ENCODE measurements around the gene LHX4. TPM values are rescaled to one million over a fixed set of nuclear protein-coding genes. Genes with fewer than 3 reads are reported as not detected.

LHX4 gene
- total and polyA plus RNA-seq, 10 donors = 0.02 to 2.0 (median 0.03) TPM; not detected in 5

DNA sequence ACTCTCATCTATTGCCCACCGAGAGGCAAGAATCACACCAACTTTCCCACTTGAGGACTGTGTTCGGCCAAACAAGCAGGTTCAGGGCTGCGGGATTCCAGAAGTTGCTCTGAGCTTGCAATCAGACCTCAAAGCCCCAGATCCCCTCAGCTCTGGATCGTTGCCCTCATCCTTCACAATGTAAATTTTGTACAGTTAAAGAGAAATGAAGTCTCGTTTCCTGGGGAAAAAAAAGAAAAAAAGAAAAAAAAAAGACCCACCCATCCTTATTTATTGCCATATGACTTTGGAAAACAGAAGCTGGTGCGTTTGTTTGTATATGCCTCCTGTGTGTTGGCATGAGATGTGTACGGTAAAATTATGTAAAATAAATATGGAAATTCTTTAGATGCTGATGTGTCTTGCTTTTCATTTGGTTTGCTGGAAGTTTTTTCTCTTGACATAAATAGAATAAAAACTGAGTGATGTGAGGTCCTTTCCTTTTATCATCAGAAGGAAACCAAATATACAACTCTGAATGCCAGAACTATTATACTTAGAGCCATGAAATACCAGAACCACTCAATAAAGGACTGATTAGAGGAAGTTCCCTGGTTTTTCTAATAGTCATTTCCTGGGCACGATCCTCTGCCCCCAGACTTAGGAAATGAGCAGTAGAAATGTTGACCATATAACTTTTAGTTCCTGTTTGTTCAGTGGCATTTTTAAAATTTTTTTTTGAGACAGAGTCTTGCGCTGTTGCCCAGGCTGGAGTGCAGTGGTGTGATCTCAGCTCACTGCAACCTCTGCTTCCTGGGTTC, 48.7 kb downstream of the LHX4 start:
- Histone ChIP-seq H3K27me3 (replicated peaks in 1 of 7) (no peaks in the 10 kb centered on the region), H3K27ac (peak overlapping the region in 7 of 8 donors; percentile 36 to 89 (median 83)), H3K4me3 (peak overlapping the region in 1 of 8 donors; percentile 32), H3K4me1 (peaks cover 0 to 27% (median 9%) of the 10 kb centered on the region in 6 donors), H3K36me3 (peaks cover 0 to 65% (median 3%) of the 10 kb centered on the region in 6 donors), H3K9me3 (no peaks in the 10 kb centered on the region)
- intact Hi-C loops (cut with DNase I; ENCODE audit: low total_unique reads) = no loop called here
- no peak for DNase-seq
- TF ChIP-seq POLR2AphosphoS5 (IDR thresholded peaks at IDR 0.05) (no peak), POLR2A (IDR thresholded peaks at IDR 0.05) (no peak)
- TF ChIP-seq, protein P1, sequence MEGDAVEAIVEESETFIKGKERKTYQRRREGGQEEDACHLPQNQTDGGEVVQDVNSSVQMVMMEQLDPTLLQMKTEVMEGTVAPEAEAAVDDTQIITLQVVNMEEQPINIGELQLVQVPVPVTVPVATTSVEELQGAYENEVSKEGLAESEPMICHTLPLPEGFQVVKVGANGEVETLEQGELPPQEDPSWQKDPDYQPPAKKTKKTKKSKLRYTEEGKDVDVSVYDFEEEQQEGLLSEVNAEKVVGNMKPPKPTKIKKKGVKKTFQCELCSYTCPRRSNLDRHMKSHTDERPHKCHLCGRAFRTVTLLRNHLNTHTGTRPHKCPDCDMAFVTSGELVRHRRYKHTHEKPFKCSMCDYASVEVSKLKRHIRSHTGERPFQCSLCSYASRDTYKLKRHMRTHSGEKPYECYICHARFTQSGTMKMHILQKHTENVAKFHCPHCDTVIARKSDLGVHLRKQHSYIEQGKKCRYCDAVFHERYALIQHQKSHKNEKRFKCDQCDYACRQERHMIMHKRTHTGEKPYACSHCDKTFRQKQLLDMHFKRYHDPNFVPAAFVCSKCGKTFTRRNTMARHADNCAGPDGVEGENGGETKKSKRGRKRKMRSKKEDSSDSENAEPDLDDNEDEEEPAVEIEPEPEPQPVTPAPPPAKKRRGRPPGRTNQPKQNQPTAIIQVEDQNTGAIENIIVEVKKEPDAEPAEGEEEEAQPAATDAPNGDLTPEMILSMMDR (IDR thresholded peaks at IDR 0.05 in 8 of 11, conservative IDR thresholded peaks at IDR 0.05 in 3 of 11) = no peak
- 76 to 78% (median 77%) methylated on average over 9 of the region's 9 CpGs for WGBS, 5 donors

DNA sequence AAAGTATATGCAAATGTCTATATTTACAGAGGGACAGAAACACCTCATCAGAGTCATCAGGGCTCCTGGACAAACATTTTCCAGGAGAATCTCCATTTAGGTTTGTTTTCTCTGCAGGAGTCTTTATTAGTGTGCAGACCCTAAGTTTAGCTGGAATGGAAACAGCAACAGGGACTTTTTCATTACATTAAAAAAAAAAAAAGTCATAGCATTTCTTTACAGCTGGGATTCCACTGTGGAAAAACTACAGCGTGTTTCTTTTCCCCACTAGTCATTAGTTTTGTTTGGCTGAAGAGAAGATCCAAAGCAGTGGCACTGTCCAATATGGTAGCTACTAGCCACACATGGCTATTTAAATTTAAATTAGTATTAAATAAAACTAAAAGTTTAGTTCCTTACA, 49.6 kb downstream of the LHX4 start:
- TF ChIP-seq POLR2AphosphoS5 (IDR thresholded peaks at IDR 0.05) (no peak), POLR2A (IDR thresholded peaks at IDR 0.05) (no peak)
- TF ChIP-seq, protein P1 (IDR thresholded peaks at IDR 0.05 in 8 of 11, conservative IDR thresholded peaks at IDR 0.05 in 3 of 11) = no peak
- peaks cover 0 to 63% (median 5%) of the 10 kb centered on the region in 6 donors for H3K36me3 ChIP-seq
- intact Hi-C loops (cut with DNase I; ENCODE audit: low total_unique reads) = no loop called here
- 92 to 100% (median 95%) methylated on average over 1 of the region's 1 CpG for WGBS, 5 donors
- peak overlapping the region in 7 of 8 donors; percentile 36 to 89 (median 83) for H3K27ac ChIP-seq
- DNase-seq = no peak
- peaks cover 0 to 27% (median 9%) of the 10 kb centered on the region in 6 donors for H3K4me1 ChIP-seq
- H3K27me3 ChIP-seq (replicated peaks in 1 of 7) = no peaks in the 10 kb centered on the region
- H3K9me3 ChIP-seq = no peaks in the 10 kb centered on the region
- peak overlapping the region in 1 of 8 donors; percentile 32 for H3K4me3 ChIP-seq

DNA sequence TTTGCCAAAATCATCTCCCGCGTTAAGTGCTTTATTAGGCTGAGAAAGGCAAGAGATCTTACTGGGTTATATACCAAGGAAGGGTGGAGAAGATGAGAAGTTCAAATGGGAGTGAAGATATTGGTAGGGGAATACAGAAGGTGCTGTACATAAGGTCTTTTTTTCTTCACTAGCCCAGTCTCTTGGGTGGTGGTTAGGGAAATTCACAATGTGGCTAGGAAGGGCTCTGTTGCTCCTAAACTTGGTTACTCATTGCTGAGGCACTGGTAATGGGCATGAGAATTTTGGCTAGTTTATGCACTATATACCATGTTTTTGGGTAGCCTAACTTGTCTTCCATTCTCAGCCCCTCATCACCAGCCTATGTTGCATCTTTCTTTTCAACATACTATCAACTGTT, 50.6 kb downstream of the LHX4 start:
- intact Hi-C loops (cut with DNase I; ENCODE audit: low total_unique reads) = no loop called here
- no peak overlapping the region for H3K4me3 ChIP-seq
- H3K9me3 ChIP-seq = no peaks in the 10 kb centered on the region
- H3K36me3 ChIP-seq = peaks cover 0 to 63% (median 3%) of the 10 kb centered on the region in 6 donors
- no peak for TF ChIP-seq POLR2AphosphoS5 (IDR thresholded peaks at IDR 0.05)
- TF ChIP-seq, protein P1 (IDR thresholded peaks at IDR 0.05 in 8 of 11, conservative IDR thresholded peaks at IDR 0.05 in 3 of 11) = no peak
- no peak for TF ChIP-seq POLR2A (IDR thresholded peaks at IDR 0.05)
- 95 to 100% (median 98%) methylated on average over 2 of the region's 2 CpGs for WGBS, 5 donors
- H3K27me3 ChIP-seq (replicated peaks in 1 of 7) = no peaks in the 10 kb centered on the region
- no peak for DNase-seq
- H3K4me1 ChIP-seq = peaks cover 0 to 27% (median 9%) of the 10 kb centered on the region in 6 donors
- peak overlapping the region in 1 of 8 donors; percentile 89 for H3K27ac ChIP-seq

DNA sequence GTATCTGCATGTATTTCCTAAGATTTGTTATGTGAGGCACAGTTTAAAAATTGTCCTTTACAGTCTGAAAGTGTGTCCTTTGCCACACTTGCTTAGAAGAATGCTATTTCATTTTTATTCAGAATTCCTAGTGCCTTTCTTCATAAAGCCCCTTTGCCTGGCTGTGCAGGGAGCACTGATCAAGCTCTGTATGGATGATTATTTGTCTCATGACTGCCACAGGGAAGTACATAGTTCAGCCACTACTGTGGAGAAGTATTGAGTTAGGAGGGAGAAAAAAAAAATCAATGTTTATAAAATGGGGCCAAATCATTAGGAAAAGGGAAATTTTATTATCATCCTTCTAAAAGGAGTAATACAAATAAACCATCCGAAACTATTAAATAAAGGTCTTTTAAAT, 51.4 kb downstream of the LHX4 start:
- peaks cover 0 to 27% (median 9%) of the 10 kb centered on the region in 6 donors for H3K4me1 ChIP-seq
- WGBS, 5 donors = 92 to 100% (median 97%) methylated on average over 1 of the region's 1 CpG
- peaks cover 0 to 66% (median 3%) of the 10 kb centered on the region in 6 donors for H3K36me3 ChIP-seq
- H3K27ac ChIP-seq = no peak overlapping the region
- TF ChIP-seq POLR2A (IDR thresholded peaks at IDR 0.05) (no peak), POLR2AphosphoS5 (IDR thresholded peaks at IDR 0.05) (no peak)
- TF ChIP-seq, protein P1 (IDR thresholded peaks at IDR 0.05 in 8 of 11, conservative IDR thresholded peaks at IDR 0.05 in 3 of 11) = no peak
- H3K27me3 ChIP-seq (replicated peaks in 1 of 7) = no peaks in the 10 kb centered on the region
- no peak for DNase-seq
- intact Hi-C loops (cut with DNase I; ENCODE audit: low total_unique reads) = no loop called here
- no peak overlapping the region for H3K4me3 ChIP-seq
- no peaks in the 10 kb centered on the region for H3K9me3 ChIP-seq
